ENCODE results near the gene ZNF628. TPM values are rescaled to one million over a fixed set of nuclear protein-coding genes. Genes with fewer than 3 reads are reported as not detected.
"Not testable (repeated sequence)": the region's sequence is repeated elsewhere in the genome, so short reads cannot be mapped to it uniquely, and the experiment has no call there.

Gene ZNF628
- polyA plus RNA-seq, 1 experiment: 0.12 TPM

DNA sequence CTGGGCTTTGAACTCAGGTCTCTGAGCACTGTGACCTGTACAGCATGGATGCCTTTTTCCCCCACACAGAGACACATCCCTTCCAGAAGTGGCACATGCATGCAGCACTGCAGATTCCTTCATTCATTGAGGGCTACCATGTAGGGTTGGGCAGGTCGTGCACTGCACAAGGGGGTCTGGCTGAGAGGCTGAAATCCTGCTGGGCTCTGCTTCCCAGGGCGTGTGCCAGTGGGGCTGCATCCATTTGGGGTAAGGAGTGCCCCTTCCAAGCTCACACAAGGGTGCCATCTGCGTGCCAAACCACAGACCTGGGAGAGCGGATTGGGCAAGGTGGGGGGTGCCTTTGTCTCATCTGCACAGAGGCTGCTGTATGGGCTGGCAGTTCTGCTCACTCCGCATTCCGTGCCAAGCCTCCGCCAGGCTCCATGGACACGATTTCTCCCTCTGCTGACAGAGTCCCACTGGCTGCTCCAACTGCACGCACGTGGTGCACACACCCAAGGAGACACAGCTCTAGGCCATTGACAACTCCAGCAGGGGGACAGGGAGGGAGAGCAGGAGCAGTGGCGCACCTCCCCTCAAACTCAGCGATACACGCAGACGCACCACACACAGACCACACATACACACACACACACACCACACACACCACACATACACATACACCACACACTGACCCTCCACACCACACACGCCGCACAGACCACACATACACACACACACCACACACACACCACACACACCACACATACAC, 28.8 kb upstream of the ZNF628 start:
- Histone ChIP-seq H3K27me3 (ENCODE audit: control insufficient read depth, insufficient read depth, low read length) (peaks cover 64% of the 10 kb centered on the region), H3K27ac (ENCODE audit: low read depth, low read length) (no peak overlapping the region), H3K9me3 (ENCODE audit: control insufficient read depth, insufficient read depth, low read length) (peaks cover 7% of the 10 kb centered on the region; the same call in 1 of the 2 replicates), H3K4me3 (ENCODE audit: low read depth, low read length) (no peak overlapping the region)
- ChIA-PET POLR2A (no interaction called here), CTCF (interaction anchor here (1.0 kb wide), 1 partner anchor 56 kb away, joined by 3 read pairs; no protein-coding TSS in a partner anchor)
- TF ChIP-seq, protein P1, sequence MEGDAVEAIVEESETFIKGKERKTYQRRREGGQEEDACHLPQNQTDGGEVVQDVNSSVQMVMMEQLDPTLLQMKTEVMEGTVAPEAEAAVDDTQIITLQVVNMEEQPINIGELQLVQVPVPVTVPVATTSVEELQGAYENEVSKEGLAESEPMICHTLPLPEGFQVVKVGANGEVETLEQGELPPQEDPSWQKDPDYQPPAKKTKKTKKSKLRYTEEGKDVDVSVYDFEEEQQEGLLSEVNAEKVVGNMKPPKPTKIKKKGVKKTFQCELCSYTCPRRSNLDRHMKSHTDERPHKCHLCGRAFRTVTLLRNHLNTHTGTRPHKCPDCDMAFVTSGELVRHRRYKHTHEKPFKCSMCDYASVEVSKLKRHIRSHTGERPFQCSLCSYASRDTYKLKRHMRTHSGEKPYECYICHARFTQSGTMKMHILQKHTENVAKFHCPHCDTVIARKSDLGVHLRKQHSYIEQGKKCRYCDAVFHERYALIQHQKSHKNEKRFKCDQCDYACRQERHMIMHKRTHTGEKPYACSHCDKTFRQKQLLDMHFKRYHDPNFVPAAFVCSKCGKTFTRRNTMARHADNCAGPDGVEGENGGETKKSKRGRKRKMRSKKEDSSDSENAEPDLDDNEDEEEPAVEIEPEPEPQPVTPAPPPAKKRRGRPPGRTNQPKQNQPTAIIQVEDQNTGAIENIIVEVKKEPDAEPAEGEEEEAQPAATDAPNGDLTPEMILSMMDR (IDR thresholded peaks at IDR 0.05; ENCODE audit: low read depth, low read length): no peak
- no peak for DNase-seq (ENCODE audit: low read depth, low spot score)

DNA sequence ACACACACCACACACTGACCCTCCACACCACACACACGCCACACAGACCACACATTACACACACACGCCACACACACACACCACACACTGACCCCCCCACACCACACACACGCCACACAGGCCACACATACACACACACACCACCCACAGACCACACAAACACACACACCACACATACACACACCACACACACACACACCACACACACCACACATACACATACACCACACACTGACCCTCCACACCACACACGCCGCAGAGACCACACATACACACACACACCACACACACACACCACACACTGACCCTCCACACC, 28.3 kb upstream of the ZNF628 start:
- POLR2A ChIA-PET: not testable (repeated sequence)

DNA sequence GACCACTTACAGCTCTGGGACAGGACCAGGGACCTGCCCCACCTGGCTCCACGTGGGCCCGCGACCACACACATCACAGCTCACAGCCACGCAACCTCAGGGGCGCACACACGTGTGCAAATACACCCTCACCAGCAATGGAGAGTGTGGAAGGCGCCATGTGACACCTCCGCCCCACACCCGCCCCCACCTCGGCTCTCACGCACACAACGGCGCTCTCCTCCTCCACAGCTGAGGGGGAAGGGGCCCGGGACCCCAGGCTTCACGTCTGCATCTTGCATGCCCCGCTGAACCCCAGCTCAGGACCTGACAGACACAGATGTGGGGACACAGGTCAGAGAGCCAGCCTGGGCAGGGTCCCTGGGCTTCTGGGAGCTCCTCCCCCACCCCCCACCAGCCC, 26.9 kb upstream of the ZNF628 start:
- ChIA-PET CTCF (interaction anchor here (0.5 kb wide), 1 partner anchor 180 kb away, joined by 3 read pairs; no protein-coding TSS in a partner anchor), POLR2A (interaction anchor here (1.3 kb wide), 1 partner anchor 42 kb away, joined by 4 read pairs; the partner anchor contains the start of gene UBE2S)
- Histone ChIP-seq H3K4me3 (ENCODE audit: low read depth, low read length) (no peak overlapping the region), H3K27ac (ENCODE audit: low read depth, low read length) (no peak overlapping the region), H3K27me3 (ENCODE audit: control insufficient read depth, insufficient read depth, low read length) (peaks cover 54% of the 10 kb centered on the region), H3K9me3 (ENCODE audit: control insufficient read depth, insufficient read depth, low read length) (peaks cover 7% of the 10 kb centered on the region; the same call in 1 of the 2 replicates)
- no peak for DNase-seq (ENCODE audit: low read depth, low spot score)
- TF ChIP-seq, protein P1 (IDR thresholded peaks at IDR 0.05; ENCODE audit: low read depth, low read length): no peak

More for the DNA sequence above, 28.3 kb upstream of the ZNF628 start:
- H3K27ac ChIP-seq (ENCODE audit: low read depth, low read length); H3K4me3 ChIP-seq (ENCODE audit: low read depth, low read length); CTCF ChIA-PET; H3K9me3 ChIP-seq (ENCODE audit: control insufficient read depth, insufficient read depth, low read length); DNase-seq (ENCODE audit: low read depth, low spot score): not testable (repeated sequence)
- H3K27me3 ChIP-seq (ENCODE audit: control insufficient read depth, insufficient read depth, low read length): peaks cover 64% of the 10 kb centered on the region

DNA sequence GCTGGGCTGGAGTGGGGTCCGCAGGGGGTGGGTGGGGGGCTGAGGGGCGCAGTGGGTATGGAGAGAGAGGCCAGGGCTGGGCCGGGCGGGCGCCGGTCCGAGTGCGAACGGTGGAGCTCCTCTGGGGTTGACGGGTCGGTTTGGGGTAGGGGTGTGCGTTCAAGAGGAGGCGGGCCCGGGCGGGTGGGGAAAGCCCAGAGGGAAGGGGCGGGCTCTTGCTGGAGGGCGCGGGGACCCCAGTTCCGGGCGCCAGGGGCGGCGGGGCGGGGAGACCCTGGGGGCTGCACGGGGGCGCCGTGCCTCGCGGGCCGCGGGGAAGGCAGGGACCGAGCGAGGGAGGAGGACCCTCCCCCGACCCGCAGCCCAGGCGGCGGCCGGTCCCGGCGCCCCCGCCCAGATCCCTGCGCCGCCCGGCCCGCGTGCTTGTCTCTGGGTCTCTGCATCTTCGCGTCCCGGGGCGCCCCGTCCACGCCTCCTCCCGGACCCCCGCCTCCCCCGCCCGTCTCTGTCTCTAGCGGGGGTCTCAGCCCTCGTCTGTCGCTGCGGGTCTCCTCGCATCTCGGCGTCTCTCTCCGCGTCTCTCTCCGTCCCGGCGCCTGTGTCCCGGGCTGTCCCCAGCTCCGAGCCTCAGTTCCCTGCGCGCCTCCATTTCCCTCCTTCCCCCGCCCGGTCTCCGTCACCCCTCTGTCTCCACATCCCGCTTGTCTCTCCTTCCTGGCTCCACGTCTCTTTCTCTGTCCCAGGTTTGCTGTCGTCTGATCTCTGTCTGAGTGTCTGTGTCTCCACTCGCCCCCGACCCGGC, 25.1 kb upstream of the ZNF628 start:
- no peak overlapping the region for H3K27ac ChIP-seq (ENCODE audit: low read depth, low read length)
- H3K9me3 ChIP-seq (ENCODE audit: control insufficient read depth, insufficient read depth, low read length): peaks cover 7% of the 10 kb centered on the region; the same call in 1 of the 2 replicates
- peak overlapping the region; percentile 13; the same call in 1 of the 2 replicates for H3K4me3 ChIP-seq (ENCODE audit: low read depth, low read length)
- POLR2A ChIA-PET: no interaction called here
- CTCF ChIA-PET: interaction anchor here (2.1 kb wide), 1 partner anchor 16 kb away, joined by 6 read pairs; no protein-coding TSS in a partner anchor
- H3K27me3 ChIP-seq (ENCODE audit: control insufficient read depth, insufficient read depth, low read length): peaks cover 41% of the 10 kb centered on the region
- DNase-seq (ENCODE audit: low read depth, low spot score): no peak
- TF ChIP-seq, protein P1 (IDR thresholded peaks at IDR 0.05; ENCODE audit: low read depth, low read length): no peak

DNA sequence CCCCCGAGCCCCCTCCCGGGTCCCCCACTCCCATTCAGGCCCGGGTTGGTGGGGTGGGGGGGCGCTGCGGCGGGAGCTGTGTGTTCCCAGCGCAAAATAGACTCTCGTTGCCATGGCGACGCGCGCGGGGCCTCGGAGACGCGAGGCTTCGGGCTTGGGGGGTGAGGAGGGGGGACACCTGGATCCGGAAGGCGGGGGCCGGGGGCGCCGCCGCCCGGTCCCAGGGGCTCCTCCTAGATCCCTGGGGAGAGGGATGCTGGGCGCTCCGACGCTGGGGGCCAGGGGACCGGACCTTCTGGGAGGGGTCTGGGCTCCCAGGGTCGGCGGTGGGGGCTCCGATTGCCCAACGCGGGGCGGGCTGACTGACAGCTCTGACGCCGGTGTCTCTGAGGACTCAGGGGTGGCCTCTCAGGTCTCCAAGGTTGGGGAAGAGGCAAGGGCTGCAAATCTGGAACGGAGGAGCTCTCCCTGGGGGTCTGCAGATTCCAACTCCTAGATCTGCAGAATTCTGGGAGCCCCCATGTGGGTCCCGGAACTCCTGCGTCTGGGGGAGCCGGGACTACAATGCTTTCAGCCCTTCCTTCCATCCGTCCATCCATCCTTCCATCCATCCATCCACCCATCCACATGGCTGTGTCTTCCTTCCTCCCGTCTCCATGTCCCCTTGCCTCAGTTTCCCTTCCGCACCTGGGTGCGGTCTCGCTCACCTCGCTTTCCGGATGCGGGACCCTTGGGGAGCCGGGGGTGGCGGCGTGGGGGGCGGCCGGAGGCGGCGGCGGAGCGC, 24.3 kb upstream of the ZNF628 start:
- TF ChIP-seq, protein P1 (IDR thresholded peaks at IDR 0.05; ENCODE audit: low read depth, low read length): no peak
- ChIA-PET POLR2A (interaction anchor here (1.0 kb wide), 1 partner anchor 45 kb away, joined by 8 read pairs; the partner anchor contains the start of gene UBE2S), CTCF (interaction anchor here (2.1 to 2.3 kb wide), 2 partner anchors 15 to 311 kb away, joined by 6 to 13 read pairs; no protein-coding TSS in a partner anchor)
- Histone ChIP-seq H3K4me3 (ENCODE audit: low read depth, low read length) (peak overlapping the region; percentile 25), H3K27me3 (ENCODE audit: control insufficient read depth, insufficient read depth, low read length) (peaks cover 33% of the 10 kb centered on the region), H3K27ac (ENCODE audit: low read depth, low read length) (no peak overlapping the region), H3K9me3 (ENCODE audit: control insufficient read depth, insufficient read depth, low read length) (peaks cover 7% of the 10 kb centered on the region; the same call in 1 of the 2 replicates)
- no peak for DNase-seq (ENCODE audit: low read depth, low spot score)

Measured in AG04450 (cell line).